ENCODE results near the gene CKAP2.

Gene CKAP2

GRCh38 chr13:52454459-52454819, 839 bp upstream of the CKAP2 start:
- Histone ChIP-seq H3K9ac (ENCODE audit: low read length) (peak overlapping the region; percentile 88), H3K36me3 (replicated peaks; ENCODE audit: low read depth, low read length) (peaks cover 17% of the 10 kb centered on the region), H3K79me2 (ENCODE audit: low read length) (peaks cover 47% of the 10 kb centered on the region), H3K9me3 (ENCODE audit: insufficient read depth, low read length) (no peaks in the 10 kb centered on the region), H3K27me3 (ENCODE audit: low read depth, low read length) (no peaks in the 10 kb centered on the region), H3K4me3 (ENCODE audit: low read length) (peak overlapping the region; percentile 88), H2AFZ (ENCODE audit: low read depth, low read length) (peak overlapping the region; percentile 49), H3K4me1 (ENCODE audit: low read length) (peaks cover 27% of the 10 kb centered on the region), H3K27ac (ENCODE audit: low read length) (peak overlapping the region; percentile 77), H3K4me2 (ENCODE audit: low read length) (peak overlapping the region; percentile 89), H4K20me1 (ENCODE audit: insufficient read depth, low read length) (peaks cover 5% of the 10 kb centered on the region; the same call in 1 of the 2 replicates)
- TF ChIP-seq CTCF (IDR thresholded peaks at IDR 0.05; ENCODE audit: low read depth, low read length) (no peak), EZH2phosphoT487 (IDR thresholded peaks at IDR 0.05; ENCODE audit: low read depth) (no peak)

DNA sequence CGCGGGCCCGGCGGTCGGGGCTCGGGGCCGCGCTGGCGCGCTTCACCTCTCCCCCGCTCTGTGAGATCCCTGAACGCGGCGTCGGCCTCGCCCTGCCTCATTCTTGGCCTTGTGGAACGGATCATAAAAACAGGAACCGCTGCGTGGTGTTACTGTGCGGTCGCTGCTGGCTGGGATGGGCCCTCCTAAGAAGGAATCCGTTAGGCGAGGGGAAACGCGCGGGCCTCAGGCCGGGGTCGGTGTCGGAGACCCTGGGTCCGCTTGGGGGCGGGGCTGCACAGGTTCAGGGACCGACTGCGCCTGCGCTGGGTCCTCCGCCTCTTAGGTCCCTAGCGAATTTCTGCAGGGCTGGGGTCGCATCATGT, 381 bp downstream of the CKAP2 start:
- H3K79me2 ChIP-seq (ENCODE audit: low read length): peaks cover 47% of the 10 kb centered on the region
- peak overlapping the region; percentile 77 for H3K27ac ChIP-seq (ENCODE audit: low read length)
- H3K27me3 ChIP-seq (ENCODE audit: low read depth, low read length): no peaks in the 10 kb centered on the region
- no peak for TF ChIP-seq EZH2phosphoT487 (IDR thresholded peaks at IDR 0.05; ENCODE audit: low read depth)
- TF ChIP-seq CTCF (IDR thresholded peaks at IDR 0.05; ENCODE audit: low read depth, low read length): no peak
- H4K20me1 ChIP-seq (ENCODE audit: insufficient read depth, low read length): peaks cover 5% of the 10 kb centered on the region; the same call in 1 of the 2 replicates
- peaks cover 22% of the 10 kb centered on the region for H3K36me3 ChIP-seq (replicated peaks; ENCODE audit: low read depth, low read length)
- peak overlapping the region; percentile 89 for H3K4me2 ChIP-seq (ENCODE audit: low read length)
- peak overlapping the region; percentile 88 for H3K9ac ChIP-seq (ENCODE audit: low read length)
- peak overlapping the region; percentile 88 for H3K4me3 ChIP-seq (ENCODE audit: low read length)
- H3K9me3 ChIP-seq (ENCODE audit: insufficient read depth, low read length): no peaks in the 10 kb centered on the region
- peak overlapping the region; percentile 74 for H2AFZ ChIP-seq (ENCODE audit: low read depth, low read length)
- H3K4me1 ChIP-seq (ENCODE audit: low read length): peaks cover 27% of the 10 kb centered on the region

DNA sequence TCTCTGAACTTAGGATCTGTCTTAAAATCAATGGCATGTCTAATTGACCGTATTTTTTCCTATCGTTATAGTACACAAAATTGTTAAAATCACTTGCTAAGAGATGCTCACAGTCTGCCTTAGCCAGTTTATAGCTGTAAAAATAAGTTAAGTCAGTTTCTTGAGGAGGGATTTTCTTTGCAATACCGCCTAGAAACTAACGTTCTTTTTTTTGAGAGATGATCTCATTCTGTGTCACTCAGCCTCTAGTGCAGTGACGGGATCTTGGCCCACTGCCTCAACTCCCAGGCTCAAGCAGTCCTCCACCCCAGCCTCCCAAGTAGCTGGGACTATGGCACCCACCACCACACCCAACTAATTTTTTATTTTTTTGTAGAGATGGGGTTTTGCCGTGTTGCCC, 4.4 kb downstream of the CKAP2 start:
- Histone ChIP-seq H2AFZ (ENCODE audit: low read depth, low read length) (no peak overlapping the region), H3K27me3 (ENCODE audit: low read depth, low read length) (no peaks in the 10 kb centered on the region), H3K9ac (ENCODE audit: low read length) (no peak overlapping the region), H4K20me1 (ENCODE audit: insufficient read depth, low read length) (peaks cover 5% of the 10 kb centered on the region; the same call in 1 of the 2 replicates), H3K27ac (ENCODE audit: low read length) (no peak overlapping the region), H3K9me3 (ENCODE audit: insufficient read depth, low read length) (no peaks in the 10 kb centered on the region), H3K36me3 (replicated peaks; ENCODE audit: low read depth, low read length) (peaks cover 57% of the 10 kb centered on the region), H3K4me1 (ENCODE audit: low read length) (peaks cover 9% of the 10 kb centered on the region), H3K4me3 (ENCODE audit: low read length) (no peak overlapping the region), H3K79me2 (ENCODE audit: low read length) (peaks cover 82% of the 10 kb centered on the region), H3K4me2 (ENCODE audit: low read length) (no peak overlapping the region)
- TF ChIP-seq EZH2phosphoT487 (IDR thresholded peaks at IDR 0.05; ENCODE audit: low read depth): no peak
- TF ChIP-seq CTCF (IDR thresholded peaks at IDR 0.05; ENCODE audit: low read depth, low read length): no peak

GRCh38 chr13:52461265-52461664, 6.0 kb downstream of the CKAP2 start:
- no peak overlapping the region for H3K9ac ChIP-seq (ENCODE audit: low read length)
- H3K9me3 ChIP-seq (ENCODE audit: insufficient read depth, low read length): no peaks in the 10 kb centered on the region
- H3K4me1 ChIP-seq (ENCODE audit: low read length): peaks cover 8% of the 10 kb centered on the region
- TF ChIP-seq EZH2phosphoT487 (IDR thresholded peaks at IDR 0.05; ENCODE audit: low read depth): no peak
- TF ChIP-seq CTCF (IDR thresholded peaks at IDR 0.05; ENCODE audit: low read depth, low read length): no peak
- H3K79me2 ChIP-seq (ENCODE audit: low read length): peaks cover 86% of the 10 kb centered on the region
- no peak overlapping the region for H3K27ac ChIP-seq (ENCODE audit: low read length)
- no peaks in the 10 kb centered on the region for H3K27me3 ChIP-seq (ENCODE audit: low read depth, low read length)
- H2AFZ ChIP-seq (ENCODE audit: low read depth, low read length): no peak overlapping the region
- no peak overlapping the region for H3K4me3 ChIP-seq (ENCODE audit: low read length)
- peaks cover 5% of the 10 kb centered on the region; the same call in 1 of the 2 replicates for H4K20me1 ChIP-seq (ENCODE audit: insufficient read depth, low read length)
- peaks cover 68% of the 10 kb centered on the region for H3K36me3 ChIP-seq (replicated peaks; ENCODE audit: low read depth, low read length)
- no peak overlapping the region for H3K4me2 ChIP-seq (ENCODE audit: low read length)
